Measurements from ENCODE around the gene XRN2. TPM values are rescaled to one million over a fixed set of nuclear protein-coding genes. Genes with fewer than 3 reads are reported as not detected.

The XRN2 gene
- total RNA-seq, 1 experiment from 2014 or later: 77.7 TPM

- CTCF ChIA-PET: no interaction called here
- Histone ChIP-seq H3K27ac (ENCODE audit: low read length) (no peak overlapping the region), H3K4me1 (ENCODE audit: control insufficient read depth, insufficient read depth, low read length) (no peaks in the 10 kb centered on the region), H3K4me3 (ENCODE audit: low read depth in 2 of 2, low read length in 2 of 2) (no peak overlapping the region), H3K9me3 (ENCODE audit: control insufficient read depth, insufficient read depth, low read depth, low read length) (no peaks in the 10 kb centered on the region), H3K36me3 (ENCODE audit: control insufficient read depth, insufficient read depth, low read length) (no peaks in the 10 kb centered on the region), H3K27me3 (ENCODE audit: control insufficient read depth, insufficient read depth, low read length) (0 out of 2 replicates have a peak, but pooled peaks cover 2% of the 10 kb centered on the region)
- TF ChIP-seq POLR2AphosphoS5 (IDR thresholded peaks at IDR 0.05; ENCODE audit: low read depth, low read length) (no peak), SIN3A (IDR thresholded peaks at IDR 0.05; ENCODE audit: borderline replicate concordance, insufficient read depth, low read depth, low read length) (no peak), CTCF (IDR thresholded peaks at IDR 0.05) (no peak), TCF7L2 (IDR thresholded peaks at IDR 0.05; ENCODE audit: low read depth, low read length) (no peak)
- TF ChIP-seq, protein P1, sequence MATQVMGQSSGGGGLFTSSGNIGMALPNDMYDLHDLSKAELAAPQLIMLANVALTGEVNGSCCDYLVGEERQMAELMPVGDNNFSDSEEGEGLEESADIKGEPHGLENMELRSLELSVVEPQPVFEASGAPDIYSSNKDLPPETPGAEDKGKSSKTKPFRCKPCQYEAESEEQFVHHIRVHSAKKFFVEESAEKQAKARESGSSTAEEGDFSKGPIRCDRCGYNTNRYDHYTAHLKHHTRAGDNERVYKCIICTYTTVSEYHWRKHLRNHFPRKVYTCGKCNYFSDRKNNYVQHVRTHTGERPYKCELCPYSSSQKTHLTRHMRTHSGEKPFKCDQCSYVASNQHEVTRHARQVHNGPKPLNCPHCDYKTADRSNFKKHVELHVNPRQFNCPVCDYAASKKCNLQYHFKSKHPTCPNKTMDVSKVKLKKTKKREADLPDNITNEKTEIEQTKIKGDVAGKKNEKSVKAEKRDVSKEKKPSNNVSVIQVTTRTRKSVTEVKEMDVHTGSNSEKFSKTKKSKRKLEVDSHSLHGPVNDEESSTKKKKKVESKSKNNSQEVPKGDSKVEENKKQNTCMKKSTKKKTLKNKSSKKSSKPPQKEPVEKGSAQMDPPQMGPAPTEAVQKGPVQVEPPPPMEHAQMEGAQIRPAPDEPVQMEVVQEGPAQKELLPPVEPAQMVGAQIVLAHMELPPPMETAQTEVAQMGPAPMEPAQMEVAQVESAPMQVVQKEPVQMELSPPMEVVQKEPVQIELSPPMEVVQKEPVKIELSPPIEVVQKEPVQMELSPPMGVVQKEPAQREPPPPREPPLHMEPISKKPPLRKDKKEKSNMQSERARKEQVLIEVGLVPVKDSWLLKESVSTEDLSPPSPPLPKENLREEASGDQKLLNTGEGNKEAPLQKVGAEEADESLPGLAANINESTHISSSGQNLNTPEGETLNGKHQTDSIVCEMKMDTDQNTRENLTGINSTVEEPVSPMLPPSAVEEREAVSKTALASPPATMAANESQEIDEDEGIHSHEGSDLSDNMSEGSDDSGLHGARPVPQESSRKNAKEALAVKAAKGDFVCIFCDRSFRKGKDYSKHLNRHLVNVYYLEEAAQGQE (IDR thresholded peaks at IDR 0.05; ENCODE audit: insufficient read depth in 1 of 2, low read depth in 2 of 2, low read length in 1 of 2): no peak
- intact Hi-C loops (cut with micrococcal nuclease; ENCODE audit: unreplicated experiment): no loop called here
- in situ Hi-C loops (cut with HindIII; ENCODE audit: low pct_unique_long_range_greater_than_20kb, low sequenced_read_pairs): no loop called here
- BruUV-seq (replicated peaks): no TSS peak
- POLR2A ChIA-PET: no interaction called here
- no peak for DNase-seq (ENCODE audit: low read depth, low spot score)
- ATAC-seq: no peak
Measured at GRCh38 chr20:21430020-21430419, 126.9 kb downstream of the XRN2 start.

DNA sequence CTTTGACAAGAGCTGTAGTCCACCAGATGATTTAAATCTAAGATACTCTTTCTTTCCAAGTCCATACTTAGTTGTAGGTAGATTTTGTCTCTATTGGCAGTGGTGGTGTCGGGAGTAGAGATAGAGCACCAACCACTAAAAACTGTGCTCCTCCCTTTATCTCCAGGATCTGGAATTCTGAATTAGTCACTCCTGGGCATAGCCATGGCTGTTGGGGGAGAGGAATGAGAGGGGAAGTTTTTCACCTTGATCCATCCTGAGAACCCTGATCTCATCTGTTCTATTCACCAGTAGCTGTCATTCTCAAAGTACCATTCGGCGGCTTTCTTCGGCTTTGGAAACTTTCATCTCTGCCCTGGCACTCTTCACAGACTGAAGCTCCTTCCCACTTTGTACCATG is 129.8 kb downstream of the XRN2 start:
- ChIA-PET CTCF (no interaction called here), POLR2A (no interaction called here)
- Histone ChIP-seq H3K4me1 (ENCODE audit: control insufficient read depth, insufficient read depth, low read length) (no peaks in the 10 kb centered on the region), H3K27ac (ENCODE audit: low read length) (no peak overlapping the region), H3K9me3 (ENCODE audit: control insufficient read depth, insufficient read depth, low read depth, low read length) (no peaks in the 10 kb centered on the region), H3K36me3 (ENCODE audit: control insufficient read depth, insufficient read depth, low read length) (no peaks in the 10 kb centered on the region), H3K27me3 (ENCODE audit: control insufficient read depth, insufficient read depth, low read length) (0 out of 2 replicates have a peak, but pooled peaks cover 2% of the 10 kb centered on the region), H3K4me3 (ENCODE audit: low read depth in 2 of 2, low read length in 2 of 2) (no peak overlapping the region)
- intact Hi-C loops (cut with micrococcal nuclease; ENCODE audit: unreplicated experiment): no loop called here
- TF ChIP-seq CTCF (IDR thresholded peaks at IDR 0.05) (no peak), TCF7L2 (IDR thresholded peaks at IDR 0.05; ENCODE audit: low read depth, low read length) (no peak), POLR2AphosphoS5 (IDR thresholded peaks at IDR 0.05; ENCODE audit: low read depth, low read length) (no peak), SIN3A (IDR thresholded peaks at IDR 0.05; ENCODE audit: borderline replicate concordance, insufficient read depth, low read depth, low read length) (no peak)
- TF ChIP-seq, protein P1 (IDR thresholded peaks at IDR 0.05; ENCODE audit: insufficient read depth in 1 of 2, low read depth in 2 of 2, low read length in 1 of 2): no peak
- no peak for ATAC-seq
- BruUV-seq (replicated peaks): no TSS peak
- no peak for DNase-seq (ENCODE audit: low read depth, low spot score)
- in situ Hi-C loops (cut with HindIII; ENCODE audit: low pct_unique_long_range_greater_than_20kb, low sequenced_read_pairs): no loop called here
